GM19351 (cell line): ENCODE results near the gene ELK4.

Source experiments
- ATAC-seq: cut with Tn5 transposase; IDR thresholded peaks from one replicate; pipeline ENCODE4 v1.9.1; 2021; ENCODE audit warnings: mild to moderate bottlenecking, moderate library complexity; ENCODE audit not compliant: unreplicated experiment

The ELK4 gene, protein sequence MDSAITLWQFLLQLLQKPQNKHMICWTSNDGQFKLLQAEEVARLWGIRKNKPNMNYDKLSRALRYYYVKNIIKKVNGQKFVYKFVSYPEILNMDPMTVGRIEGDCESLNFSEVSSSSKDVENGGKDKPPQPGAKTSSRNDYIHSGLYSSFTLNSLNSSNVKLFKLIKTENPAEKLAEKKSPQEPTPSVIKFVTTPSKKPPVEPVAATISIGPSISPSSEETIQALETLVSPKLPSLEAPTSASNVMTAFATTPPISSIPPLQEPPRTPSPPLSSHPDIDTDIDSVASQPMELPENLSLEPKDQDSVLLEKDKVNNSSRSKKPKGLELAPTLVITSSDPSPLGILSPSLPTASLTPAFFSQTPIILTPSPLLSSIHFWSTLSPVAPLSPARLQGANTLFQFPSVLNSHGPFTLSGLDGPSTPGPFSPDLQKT

DNA sequence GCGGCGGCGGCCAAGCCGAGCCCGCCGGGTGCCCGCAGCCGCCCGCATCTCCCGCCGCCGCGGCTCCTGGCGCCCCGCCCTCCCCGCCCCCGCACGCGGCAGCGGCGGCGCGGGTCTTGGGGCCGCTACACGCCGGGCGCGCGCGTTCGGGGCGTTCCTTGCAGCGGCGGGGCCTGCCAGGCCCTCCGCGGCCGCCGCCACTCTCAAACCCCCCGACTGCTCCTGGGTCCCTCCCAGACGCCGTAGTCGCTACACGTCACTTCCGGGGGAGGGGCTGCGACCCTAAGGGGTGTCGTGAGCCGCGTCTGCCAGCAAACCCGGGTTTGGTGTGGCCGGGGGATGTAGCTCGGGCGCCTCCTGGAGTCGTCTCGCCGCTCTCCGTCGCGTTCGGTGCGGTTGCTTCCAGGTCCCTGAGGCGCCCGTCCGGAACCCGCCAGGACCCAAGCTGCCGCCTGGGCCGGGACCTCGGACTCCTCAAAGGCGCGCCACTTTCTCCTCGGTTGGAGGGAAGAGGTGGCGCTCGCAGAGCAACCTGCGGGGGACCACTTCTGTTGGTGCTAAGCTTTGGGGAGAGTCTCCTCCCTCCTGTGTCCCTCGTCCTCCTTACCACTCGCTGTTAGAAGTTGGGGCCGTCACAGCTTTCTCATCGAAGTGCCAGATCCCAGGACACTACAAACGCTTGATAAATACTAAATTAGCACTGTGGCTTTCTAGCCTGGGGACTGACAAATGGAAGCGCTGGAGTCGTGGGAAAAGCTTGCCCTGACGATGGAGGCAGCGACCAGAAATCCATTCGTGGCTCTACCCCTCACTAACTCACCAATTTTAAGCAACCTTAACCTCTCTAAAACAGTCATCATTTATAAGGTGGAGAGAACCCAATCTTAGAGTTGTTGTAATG lies at the start of gene ELK4:
Gene ELK4 (minus strand): TSS at position 244 of the 901 bp plus-strand sequence. CDS start 8,129 bp downstream, outside the sequence.
- ATAC-seq = peak; percentile 80

DNA sequence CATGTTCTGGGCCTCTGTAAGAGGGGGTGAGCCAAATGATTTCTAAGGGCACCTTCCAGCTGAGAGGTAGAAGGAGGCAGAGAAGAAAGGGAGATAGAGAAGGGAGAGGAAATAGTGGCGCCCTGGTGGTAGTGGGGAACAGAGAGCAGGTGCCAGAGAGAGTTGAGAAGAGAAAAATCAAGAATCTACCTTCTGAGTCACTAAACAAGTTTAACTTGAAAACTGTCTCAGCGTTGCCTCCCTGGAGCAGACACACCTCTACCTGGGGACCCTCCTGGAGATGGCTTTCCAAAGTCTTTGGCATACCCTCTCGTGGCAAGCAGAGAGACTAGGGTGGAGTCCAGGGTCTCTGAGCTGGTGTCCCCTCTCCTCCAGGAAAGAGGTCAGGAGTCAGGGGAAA lies 49.6 kb upstream of the ELK4 start:
- no peak for ATAC-seq

DNA sequence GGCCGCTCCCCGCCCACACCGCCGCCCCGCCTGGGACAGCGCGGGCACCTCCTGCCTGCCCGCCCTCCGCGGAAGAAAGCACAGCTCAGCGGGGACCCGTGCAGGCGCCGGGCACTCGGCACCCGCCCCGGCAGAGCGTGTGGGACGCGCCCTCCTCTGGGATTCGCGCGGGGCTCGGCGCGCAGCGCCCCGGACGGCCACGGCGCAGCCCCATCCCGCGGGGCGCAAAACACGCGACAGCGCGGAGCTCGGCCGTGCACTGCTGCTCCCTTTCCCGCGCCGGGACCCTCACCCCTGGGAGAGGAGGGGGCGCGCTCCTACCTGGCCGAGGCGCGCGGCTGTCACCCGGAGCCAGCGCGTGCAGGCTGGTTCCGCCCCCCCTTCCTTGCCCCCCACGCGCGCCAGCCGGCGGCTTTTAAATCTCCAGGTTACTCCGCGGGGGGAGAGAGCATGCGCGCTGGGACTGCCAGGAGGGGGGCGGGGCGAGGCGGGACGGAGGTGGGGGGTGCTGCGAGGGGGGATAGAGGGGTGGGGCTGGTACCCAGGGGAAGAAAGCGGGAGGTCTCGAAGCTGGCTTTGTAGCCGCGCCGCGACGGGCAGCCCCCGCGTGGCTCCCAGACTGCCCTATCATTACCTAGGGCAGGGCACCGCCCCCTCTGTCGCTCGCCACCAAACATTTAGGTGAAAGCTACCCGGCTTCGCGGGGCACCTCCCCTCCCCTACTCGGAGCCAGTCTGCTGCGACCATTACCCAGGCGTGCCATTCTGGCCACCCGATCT lies 48.5 kb upstream of the ELK4 start, which contains the start of gene SLC45A3:
Gene SLC45A3 (minus strand): TSS at position 437 of the 779 bp plus-strand sequence. CDS start 15,853 bp downstream, outside the sequence.
- no peak for ATAC-seq

DNA sequence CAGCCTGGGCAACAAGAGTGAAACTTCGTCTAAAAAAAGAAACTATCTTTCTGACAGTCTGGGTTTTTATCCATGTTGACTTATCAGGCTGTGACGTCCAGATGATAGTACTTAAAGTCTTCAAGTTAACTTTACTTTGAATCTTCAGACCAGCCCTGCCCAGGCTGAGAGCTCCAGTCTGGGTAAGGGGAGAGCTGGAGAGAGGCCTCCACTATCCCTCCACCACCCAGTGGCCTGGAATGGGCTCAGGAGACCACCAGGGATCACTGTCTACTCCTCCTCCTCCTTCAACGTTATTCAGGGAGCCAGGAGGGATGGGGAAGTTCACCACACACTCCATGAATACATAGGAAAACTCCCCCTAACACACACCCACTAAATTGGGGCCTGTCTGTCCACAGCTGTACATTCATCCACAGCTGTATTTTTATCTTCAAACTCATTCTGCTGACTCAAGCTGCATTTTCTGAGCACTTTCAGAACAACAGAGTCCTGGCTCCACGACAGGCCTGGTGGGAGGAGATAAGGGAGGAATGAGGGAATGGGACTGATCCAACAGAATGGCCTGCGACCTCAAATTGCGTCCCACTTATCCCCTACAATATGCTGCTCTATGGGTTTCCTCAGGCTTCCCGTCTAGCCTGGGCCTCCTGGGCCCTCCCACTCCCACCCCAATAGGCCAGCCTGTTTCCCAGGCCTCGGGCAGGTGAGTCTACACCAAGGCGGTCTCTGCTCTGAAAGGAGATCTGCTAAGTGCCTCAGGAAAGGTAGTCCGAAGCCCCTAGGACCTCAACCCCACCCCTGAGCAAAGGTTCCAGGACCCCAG lies 46.7 kb upstream of the ELK4 start:
- no peak for ATAC-seq

DNA sequence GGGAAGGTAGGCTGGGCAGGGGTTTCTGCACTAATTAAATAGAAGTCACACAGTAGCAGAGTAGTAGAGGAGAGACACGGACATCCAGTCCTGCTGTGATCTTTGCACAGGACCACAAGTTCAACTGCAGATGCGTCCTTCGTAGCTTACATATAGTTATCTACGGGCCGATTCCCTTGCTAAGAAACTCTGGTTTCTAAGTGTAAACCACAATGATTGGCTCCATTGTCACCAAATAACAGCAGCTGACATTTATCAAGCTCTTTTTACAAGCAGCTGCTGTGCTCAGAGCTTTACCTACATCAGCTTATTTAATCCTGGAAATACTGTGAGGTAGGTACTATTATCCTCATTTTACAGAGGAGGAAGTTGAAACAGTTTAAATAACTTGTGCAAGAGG lies 45.4 kb upstream of the ELK4 start:
- no peak for ATAC-seq

DNA sequence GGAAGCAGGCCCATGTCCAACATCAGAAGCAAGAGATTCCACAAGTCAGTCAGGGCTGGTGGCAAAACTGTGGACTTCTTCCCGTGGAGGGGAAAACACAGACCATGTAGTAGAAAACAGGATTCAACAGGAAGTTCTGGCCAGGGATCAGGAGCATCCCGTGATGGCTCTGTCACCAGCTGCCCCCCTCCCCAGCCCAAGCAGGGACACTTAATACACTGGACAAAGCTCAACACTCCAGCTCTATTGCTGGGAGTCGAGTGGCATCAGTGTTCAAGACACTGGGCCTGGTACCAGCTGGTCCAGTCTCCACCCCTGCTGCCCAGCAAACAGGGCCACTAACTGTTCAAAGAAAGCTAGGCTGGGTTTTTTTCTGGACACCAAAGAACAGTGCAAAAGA lies 44.8 kb upstream of the ELK4 start:
- no peak for ATAC-seq

DNA sequence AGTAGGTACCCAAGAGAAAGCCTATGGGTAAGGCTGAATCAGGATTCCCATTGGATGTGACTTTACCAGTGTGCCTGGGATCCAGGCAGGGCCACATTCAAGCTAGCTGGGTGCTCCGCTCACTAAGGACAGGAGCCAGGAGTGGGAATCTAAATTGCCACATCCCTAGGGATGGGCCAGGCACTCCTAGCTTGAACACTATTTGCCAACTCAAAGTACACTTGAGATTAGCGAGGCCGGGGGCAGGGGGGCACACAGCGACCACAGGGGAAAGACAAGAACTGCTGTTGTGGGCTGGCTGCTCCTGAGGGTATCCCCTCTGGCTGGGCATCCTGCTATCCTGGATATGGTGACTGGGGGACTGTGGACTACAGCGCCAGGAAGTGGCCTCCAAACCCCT lies 44.2 kb upstream of the ELK4 start:
- ATAC-seq = no peak

DNA sequence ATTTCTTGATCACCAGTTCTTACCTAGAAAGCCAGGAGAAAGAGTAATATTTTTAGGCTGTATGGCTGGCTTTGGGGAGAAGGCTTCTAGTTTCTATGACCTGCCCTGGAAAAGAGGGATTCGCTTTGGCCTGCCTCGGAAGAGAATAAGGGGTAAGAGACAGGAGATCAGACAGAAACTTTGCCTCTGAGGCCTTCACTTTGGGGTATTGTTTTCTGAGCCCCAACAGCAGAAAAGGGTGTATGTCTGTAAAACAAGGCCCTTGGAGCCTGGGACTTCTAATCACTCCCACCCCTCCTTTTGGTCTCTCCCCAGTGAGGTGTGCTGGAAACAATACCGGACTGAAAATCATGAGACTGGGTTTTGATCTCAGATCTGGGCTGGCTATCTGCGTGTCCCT lies 43.4 kb upstream of the ELK4 start:
- no peak for ATAC-seq

DNA sequence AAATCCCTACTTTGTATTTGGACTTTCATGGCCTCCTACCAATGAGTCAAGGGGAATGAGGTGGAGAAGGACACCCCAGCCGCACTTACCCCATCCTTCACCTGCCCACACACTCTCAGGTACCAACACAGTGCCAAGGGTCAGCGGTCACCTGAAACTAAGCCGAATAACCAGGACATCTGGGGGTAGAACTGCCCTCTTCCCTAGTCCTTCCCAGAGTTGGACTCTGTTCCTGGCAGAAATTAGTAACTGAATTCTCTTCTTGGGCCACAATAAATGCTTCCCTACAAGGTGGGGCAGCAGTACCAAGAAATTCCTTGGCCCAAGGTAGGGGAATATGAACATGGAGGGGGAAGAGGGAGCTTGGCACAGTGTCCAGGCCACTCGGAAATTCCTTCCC lies 41.2 kb upstream of the ELK4 start:
- no peak for ATAC-seq

DNA sequence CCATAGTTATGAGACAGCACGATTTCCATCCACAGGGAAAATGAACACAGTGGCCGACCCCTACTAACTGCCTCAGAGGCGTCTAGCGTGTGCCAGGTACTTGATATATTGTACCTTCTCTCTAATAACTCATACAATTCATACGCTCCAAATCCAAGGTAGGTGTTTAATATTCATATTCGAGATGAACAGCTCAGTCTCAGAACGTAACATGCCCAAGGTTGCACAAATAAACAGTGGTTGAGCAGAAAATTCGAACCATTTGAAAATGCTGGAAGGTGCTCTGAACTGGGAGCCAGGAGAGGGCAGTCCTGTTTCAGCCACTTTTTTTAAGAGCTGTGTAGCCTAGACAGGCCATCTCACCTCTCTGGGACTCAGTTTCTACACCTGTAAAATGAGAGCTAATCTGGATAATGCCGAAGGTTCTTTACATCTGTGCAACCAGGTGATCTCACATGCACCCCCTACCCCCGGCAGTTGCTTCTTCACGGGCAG lies 40.6 kb upstream of the ELK4 start:
- ATAC-seq = no peak

DNA sequence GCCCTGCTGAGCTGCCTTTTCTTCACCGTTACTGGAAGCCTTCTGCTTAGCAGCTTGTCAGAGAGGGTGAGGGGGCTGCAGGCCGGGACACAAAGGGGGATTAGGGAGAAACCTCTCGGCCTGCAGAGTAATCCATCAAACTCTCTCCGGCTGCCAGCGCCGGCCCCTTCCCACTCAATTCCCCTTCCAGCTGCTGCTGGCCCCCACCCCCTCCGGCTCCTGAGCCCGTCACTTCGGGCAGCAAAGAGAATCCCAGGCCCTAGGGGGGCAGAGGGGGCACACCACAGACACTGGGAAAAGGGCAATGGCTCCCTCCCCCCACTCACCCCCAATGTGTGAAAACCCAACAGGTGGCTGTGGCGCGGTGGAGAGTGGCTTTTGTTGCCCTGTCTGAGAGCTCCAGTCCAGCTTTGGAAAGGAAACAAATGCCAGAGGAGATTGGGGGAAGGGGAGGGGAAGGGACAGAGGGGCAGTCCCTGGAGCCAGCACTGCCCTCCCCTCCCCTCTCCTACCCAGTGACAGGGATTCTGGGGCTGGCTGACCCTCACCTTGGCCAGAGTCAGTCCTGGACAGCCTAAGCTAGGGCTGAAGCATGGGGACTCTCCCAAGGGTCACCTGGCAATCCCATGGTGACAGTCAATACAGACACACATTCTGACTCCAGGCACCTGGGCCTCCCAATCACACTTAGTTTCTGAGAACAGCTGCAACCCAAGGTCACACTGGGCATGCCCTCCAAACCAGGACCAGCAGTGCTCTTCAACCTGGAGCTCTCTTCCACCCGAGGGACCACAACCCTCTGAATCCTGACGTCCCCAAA lies 39.0 kb upstream of the ELK4 start:
- ATAC-seq = no peak

DNA sequence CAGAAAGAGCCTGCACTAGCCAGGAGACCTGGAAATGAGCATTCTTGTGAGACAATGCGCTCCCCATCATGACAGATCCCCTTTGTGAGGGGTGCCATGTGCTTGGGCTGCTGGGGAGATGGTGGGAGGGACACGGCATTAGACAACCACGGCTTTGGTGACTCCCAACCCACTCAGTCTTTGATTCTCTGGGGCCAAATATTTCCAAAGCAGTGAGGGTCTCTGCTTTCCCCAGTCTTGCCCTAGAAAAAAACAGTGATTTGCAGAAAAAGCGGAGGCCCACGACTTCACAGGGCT lies 38.3 kb upstream of the ELK4 start:
- no peak for ATAC-seq

DNA sequence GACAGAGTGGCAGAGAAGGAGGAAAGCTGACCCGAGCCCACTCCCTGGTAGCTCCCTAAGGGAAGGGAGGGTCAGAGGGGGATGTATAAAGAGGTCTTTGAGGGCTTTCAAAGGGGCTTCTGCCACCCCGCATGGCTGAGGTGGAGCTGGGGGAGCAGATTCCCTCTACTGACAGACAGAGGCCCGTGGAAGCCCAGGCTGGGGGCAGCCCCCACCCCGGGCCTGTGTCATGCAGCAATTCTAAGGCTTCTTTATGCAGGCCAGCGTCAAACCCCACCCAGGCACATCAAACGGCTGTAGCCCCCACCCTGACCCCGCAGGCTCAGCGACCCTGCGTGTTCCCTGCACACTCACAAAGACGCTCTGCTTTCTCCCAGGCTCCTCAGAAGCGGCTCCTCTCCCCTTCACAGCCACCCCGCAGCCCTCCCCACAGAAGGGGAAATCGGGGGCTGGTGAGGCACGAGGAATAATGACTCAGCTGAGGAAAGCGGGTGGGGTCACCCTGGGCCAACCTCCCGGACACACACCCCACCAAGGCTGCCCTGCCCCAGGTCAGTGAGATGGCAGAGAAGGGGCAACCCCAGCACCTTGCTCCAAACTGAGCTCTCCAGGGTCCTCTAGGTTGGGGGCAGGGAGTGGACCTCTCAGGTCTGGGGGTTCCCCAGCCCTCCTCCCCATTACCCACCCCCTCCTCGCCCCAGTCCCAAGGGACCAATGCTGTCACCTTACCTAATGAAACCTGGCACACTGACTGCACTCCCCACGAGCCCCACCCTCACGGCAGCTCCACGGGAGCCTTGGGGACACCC lies 37.7 kb upstream of the ELK4 start:
- no peak for ATAC-seq

DNA sequence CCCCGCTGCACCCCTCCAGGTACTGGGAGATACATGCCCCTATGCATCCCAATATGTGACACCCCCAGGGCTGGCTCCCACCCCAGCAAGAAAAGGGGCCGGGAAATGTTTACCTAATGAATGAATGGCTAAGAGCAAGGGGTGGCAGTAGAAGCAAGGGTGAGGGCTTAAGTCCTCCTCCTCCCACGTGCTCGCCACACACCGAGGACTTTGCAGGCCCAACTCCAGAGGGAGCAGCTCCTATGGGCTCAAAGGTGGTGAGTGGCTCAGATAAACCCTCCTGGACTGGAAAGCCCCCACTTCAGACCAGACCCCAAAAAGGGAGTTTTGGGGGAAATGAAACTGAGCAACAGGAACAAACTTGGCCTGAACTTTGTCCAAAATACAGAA lies 37.1 kb upstream of the ELK4 start:
- ATAC-seq = no peak

DNA sequence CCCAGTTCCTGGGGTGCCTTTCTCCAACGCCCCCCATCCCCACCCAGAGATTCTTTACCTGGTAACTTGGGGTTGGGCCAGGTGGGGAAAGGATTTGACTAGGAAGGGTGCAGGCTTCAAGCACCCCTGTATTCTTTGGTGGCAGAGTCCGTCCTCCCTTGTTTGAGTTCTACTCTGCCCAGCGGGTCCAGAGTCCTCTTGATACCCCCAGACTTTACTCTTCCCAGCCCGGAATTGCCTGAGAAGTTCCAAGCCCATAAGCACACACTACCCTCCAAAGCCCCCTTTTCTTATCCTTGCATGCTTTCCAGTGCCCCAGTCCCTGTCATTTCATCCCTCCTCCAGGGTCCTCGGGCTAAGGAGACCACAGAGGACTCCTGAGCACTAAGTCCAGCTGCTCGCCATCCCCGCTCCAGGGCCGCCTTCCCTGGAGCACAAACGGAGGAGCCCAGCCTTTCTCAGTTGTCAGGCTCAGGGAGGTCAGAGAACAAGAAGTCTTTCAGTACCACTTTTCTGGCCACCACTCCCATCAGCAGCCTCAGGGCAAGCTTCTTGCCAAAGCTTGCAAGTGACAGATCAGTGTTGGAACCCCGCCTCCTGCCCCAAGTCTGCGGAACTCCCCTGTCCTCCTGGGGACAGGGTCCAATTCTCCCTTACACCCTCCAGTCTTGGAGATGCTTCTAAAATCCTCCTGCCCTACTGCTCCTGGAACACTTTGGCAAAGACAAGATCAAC lies 36.3 kb upstream of the ELK4 start:
- no peak for ATAC-seq

DNA sequence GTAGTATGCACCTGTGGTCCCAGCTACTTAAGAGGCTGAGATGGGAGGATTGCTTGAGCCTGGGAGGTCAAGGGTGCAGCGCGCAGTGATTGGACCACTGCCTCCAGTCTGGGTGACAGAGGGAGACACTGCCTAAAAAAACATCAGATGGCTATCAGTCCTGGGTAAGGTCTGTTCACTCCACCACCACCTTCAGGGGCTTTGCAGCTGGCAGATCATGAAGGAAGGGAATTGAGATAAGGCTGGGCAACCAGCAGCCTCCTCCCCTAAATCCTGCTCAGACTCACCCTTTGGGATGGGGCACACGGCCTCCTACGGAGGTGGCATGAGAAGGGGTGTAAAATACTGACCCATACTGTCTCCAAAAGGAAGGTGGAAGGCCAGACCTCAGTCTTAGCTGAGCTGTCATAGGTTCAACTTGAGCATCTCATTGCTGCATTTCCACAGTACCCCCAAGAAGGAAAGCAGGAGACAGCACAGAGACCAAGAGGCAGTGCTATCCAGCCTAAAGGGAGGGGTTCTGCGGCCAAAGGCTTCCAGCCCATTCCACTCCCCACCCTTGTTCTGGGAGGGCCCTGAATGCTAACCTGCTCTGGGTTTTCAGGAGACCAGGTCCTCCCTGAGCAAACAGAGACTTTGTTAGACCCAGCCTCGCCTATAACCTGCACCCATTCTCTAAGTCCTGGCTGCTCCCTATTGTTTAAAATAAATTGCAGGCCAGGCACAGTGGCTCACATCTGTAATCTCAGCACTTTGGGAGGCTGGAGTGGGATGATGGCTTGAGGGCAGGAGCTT lies 34.8 kb upstream of the ELK4 start:
- ATAC-seq = no peak
